GM23248 (cell line): ENCODE results near the gene TRPM3.

Experiments used
- EZH2 ChIP-seq: fragments of 200-600 bp; sonication (generic); IDR thresholded peaks from 2 replicates; pipeline ENCODE4 v1.6.1; 2018; ENCODE audit warnings: antibody characterized with exemption, mild to moderate bottlenecking; ENCODE audit not compliant: insufficient read depth, poor library complexity, severe bottlenecking
- EZH2phosphoT487 ChIP-seq: fragments of 200-600 bp; sonication (generic); IDR thresholded peaks from 2 replicates; pipeline ENCODE4 v1.6.1; 2018; ENCODE audit warnings: antibody characterized with exemption, moderate library complexity, mild to moderate bottlenecking, low read depth; ENCODE audit not compliant: insufficient read depth

- TF ChIP-seq EZH2: no peak
- TF ChIP-seq EZH2phosphoT487: no peak
These were observed 554.7 kb downstream of the TRPM3 start for GRCh38 chr9:70566751-70567150.
